Omental fat pad (tissue), 4 donors: ENCODE measurements around the gene EFEMP2. TPM values are rescaled to one million over a fixed set of nuclear protein-coding genes. Genes with fewer than 3 reads are reported as not detected.

Experiments used
- ATAC-seq: fragments of 150-250 bp; one replicate; pipeline ENCODE4 v1.9.1; 2016; ENCODE audit warnings: mild to moderate bottlenecking, moderate library complexity; ENCODE audit not compliant: low FRiP score
- DNase-seq: peaks from one replicate; pipeline ENCODE4 v3.0.0-alpha.2; 2019; ENCODE audit warnings: low spot score
- CTCF ChIP-seq, 3 donors: fragments of 450-650 bp; IDR thresholded peaks; one replicate each; pipeline ENCODE4 v1.5.1; 2016 to 2017; ENCODE audit warnings: antibody characterized with exemption in 3 of 3, mild to moderate bottlenecking in 3 of 3, moderate library complexity in 2 of 3
- total RNA-seq, 4 donors: library from RNA; depleted of rRNA; stranded (reverse); fragments of >200 nt; gene quantifications; one replicate each; pipeline ENCODE4 v1.1.0, GENCODE V29; 2016

The EFEMP2 gene
- total RNA-seq, 4 donors from 2014 or later = 39.4 to 81.8 (median 66.1) TPM

- TF ChIP-seq CTCF (IDR thresholded peaks at IDR 0.05) = no peak
- DNase-seq (peak; percentile 96), ATAC-seq (peak; percentile 63)
Measured at GRCh38 chr11:65859095-65859811, 13.3 kb downstream of the EFEMP2 start.

GRCh38 chr11:65858681-65859087 lies 13.9 kb downstream of the EFEMP2 start:
- no peak for ATAC-seq
- no peak for TF ChIP-seq CTCF (IDR thresholded peaks at IDR 0.05)
- DNase-seq = no peak

GRCh38 chr11:65857853-65858680 lies 14.5 kb downstream of the EFEMP2 start, which contains the start of gene CFL1:
Gene CFL1 (minus strand): TSS chr11:65858180. CDS start chr11:65858099, 81 bp downstream.
- TF ChIP-seq CTCF (IDR thresholded peaks at IDR 0.05) = no peak
- DNase-seq (peak; percentile 79), ATAC-seq (peak; percentile 77)

GRCh38 chr11:65857500-65857852 lies 15.1 kb downstream of the EFEMP2 start:
- DNase-seq (peak; percentile 24), ATAC-seq (no peak)
- no peak for TF ChIP-seq CTCF (IDR thresholded peaks at IDR 0.05)

- TF ChIP-seq CTCF (IDR thresholded peaks at IDR 0.05) = no peak
- ATAC-seq (peak; percentile 30), DNase-seq (peak; percentile 65)
Measured at GRCh38 chr11:65856689-65857499, 15.7 kb downstream of the EFEMP2 start.

- DNase-seq = no peak
- no peak for ATAC-seq
- no peak for TF ChIP-seq CTCF (IDR thresholded peaks at IDR 0.05)
Measured at GRCh38 chr11:65855927-65856363, 16.7 kb downstream of the EFEMP2 start.
